Stomach (tissue), 9 donors: ENCODE data around the gene PKD2L1. TPM values are rescaled to one million over a fixed set of nuclear protein-coding genes. Genes with fewer than 3 reads are reported as not detected.

Experiments
- DNase-seq, 2 donors: peaks; one replicate each; pipeline versions ENCODE4 v3.0.0 to v3.0.0-alpha.2; 2013 to 2019
- H3K27ac ChIP-seq, 5 donors: fragments of 200-600 bp in 4 of 5; sonication (generic) in 4 of 5; one replicate each; pipeline ENCODE4 v1.5.1; 2013 to 2019; ENCODE audit warnings: mild to moderate bottlenecking in 1 of 5, moderate library complexity in 1 of 5
- H3K27me3 ChIP-seq, 3 donors: fragments of 200-600 bp; sonication (generic); one replicate each; pipeline ENCODE4 v1.5.1; 2017 to 2019; ENCODE audit warnings: mixed run types in 1 of 3
- H3K36me3 ChIP-seq, 4 donors: fragments of 200-600 bp; sonication (generic); 1 replicate in 3 of 4; 2 replicates in 1 of 4; pipeline ENCODE4 v1.5.1; 2016 to 2019
- H3K4me1 ChIP-seq, 4 donors: fragments of 200-600 bp; sonication (generic); one replicate each; pipeline ENCODE4 v1.5.1; 2016 to 2019
- H3K4me3 ChIP-seq, 4 donors: fragments of 200-600 bp; sonication (generic) in 3 of 4; one replicate each; pipeline ENCODE4 v1.5.1; 2016 to 2019; ENCODE audit warnings: mild to moderate bottlenecking in 1 of 4
- H3K9me3 ChIP-seq, 4 donors: fragments of 200-600 bp; sonication (generic); one replicate each; pipeline ENCODE4 v1.5.1; 2016 to 2019
- CTCF ChIP-seq, 7 experiments: fragments of 450-650 bp in 4 of 7; fragments of 200-600 bp in 3 of 7; sonication (generic) in 3 of 7; IDR thresholded peaks; one replicate each; pipeline ENCODE4 v1.5.1; 2016 to 2019; ENCODE audit warnings: antibody characterized with exemption in 7 of 7, control low read depth in 2 of 7, mild to moderate bottlenecking in 1 of 7
- EP300 ChIP-seq: sonication (generic); formaldehyde crosslinking; IDR thresholded peaks from one replicate; pipeline ENCODE4 v1.6.1; 2017; ENCODE audit warnings: antibody characterized with exemption
- POLR2A ChIP-seq, 4 donors: fragments of 450-650 bp; IDR thresholded peaks; one replicate each; pipeline ENCODE4 v1.6.1; 2016; ENCODE audit warnings: antibody characterized with exemption in 4 of 4, control low read depth in 2 of 4, mild to moderate bottlenecking in 1 of 4, moderate library complexity in 1 of 4
- POLR2AphosphoS5 ChIP-seq, 3 donors: sonication (generic); formaldehyde crosslinking; IDR thresholded peaks; one replicate each; pipeline ENCODE4 v1.6.1; 2016; ENCODE audit warnings: antibody characterized with exemption in 3 of 3
- WGBS, 5 donors: extraction: QIAGEN DNeasy Blood & Tissue Kit in 3 of 5; methylation state at CpG; one replicate each; pipeline versions ENCODE4 v1.1.5 to v1.1.7; 2013 to 2018; 5-methylcytosine and 5-hydroxymethylcytosine counted together
- intact Hi-C: fragments of 100-400 bp; cut with DNase I; formaldehyde crosslinking; loops from one replicate; pipeline ENCODE4 v1.15.1; 2023; ENCODE audit warnings: low total_unique reads
- polyA plus RNA-seq, 3 donors: library from polyadenylated mRNA; stranded (reverse); fragments of 200-250 nt; gene quantifications; one replicate each; pipeline ENCODE4 v1.2.3, GENCODE V29; 2013
- total RNA-seq, 5 donors: library from RNA; depleted of rRNA; stranded (reverse); fragments of >200 nt; gene quantifications; one replicate each; pipeline versions ENCODE4 v1.1.0 to v1.2.3, GENCODE V29; 2014 to 2016
- donor health status: healthy with polysubstance abuse.
- donor health status: Bipolar disorder and iron deficiency.
- donor health status: healthy.

Gene PKD2L1
- total and polyA plus RNA-seq, 8 donors = 0.23 to 0.89 TPM; not detected in 6

- 0 to 2% (median 1%) methylated on average over 37 to 73 of the region's 73 CpGs for WGBS, 5 donors
- Histone ChIP-seq H3K4me3 (peak within 1 kb of the TSS; percentile 55 to 65 (median 62)), H3K4me1 (peaks cover 10 to 59% (median 27%) of the 10 kb centered on the region in 4 donors), H3K36me3 (peaks cover 0 to 5% (median 0%) of the 10 kb centered on the region in 4 donors), H3K27ac (peak within 1 kb of the TSS; percentile 18 to 76 (median 54)), H3K27me3 (peaks cover 0 to 7% (median 0%) of the 10 kb centered on the region in 3 donors), H3K9me3 (no peaks in the 10 kb centered on the region)
- TF ChIP-seq POLR2AphosphoS5 (IDR thresholded peaks at IDR 0.05) = peak; percentile 45 to 71 (median 57)
- TF ChIP-seq EP300 = no peak
- intact Hi-C loops = no loop called here
- peak; percentile 70 to 95 for DNase-seq
Measured at GRCh38 chr10:100346765-100347567, 16.9 kb upstream of the PKD2L1 start, which contains the start of gene SCD. SCD (plus strand) TSS chr10:100347233; CDS start chr10:100347505, 272 bp downstream.

- H3K27ac ChIP-seq = peak overlapping the region in 4 of 5 donors; percentile 34 to 76 (median 56)
Measured at GRCh38 chr10:100346351-100346764, 16.3 kb upstream of the PKD2L1 start.

GRCh38 chr10:100345570-100346330 lies 15.7 kb upstream of the PKD2L1 start:
- WGBS, 5 donors = 57 to 63% (median 59%) methylated on average over 9 of the region's 9 CpGs
- Histone ChIP-seq H3K27ac (peak overlapping the region in 1 of 5 donors; percentile 76), H3K27me3 (peaks cover 0 to 7% (median 0%) of the 10 kb centered on the region in 3 donors), H3K9me3 (no peaks in the 10 kb centered on the region), H3K4me1 (peaks cover 10 to 48% (median 21%) of the 10 kb centered on the region in 4 donors), H3K4me3 (peak overlapping the region; percentile 55 to 65 (median 62)), H3K36me3 (no peaks in the 10 kb centered on the region)
- no peak for DNase-seq
- intact Hi-C loops = no loop called here
- TF ChIP-seq EP300 (no peak), POLR2A (IDR thresholded peaks at IDR 0.05) (no peak), CTCF (IDR thresholded peaks at IDR 0.05) (no peak), POLR2AphosphoS5 (IDR thresholded peaks at IDR 0.05) (no peak)

More at GRCh38 chr10:100346351-100346764, 16.3 kb upstream of the PKD2L1 start:
- DNase-seq = peak; percentile 37 to 93
- intact Hi-C loops = no loop called here
- Histone ChIP-seq H3K9me3 (no peaks in the 10 kb centered on the region), H3K4me3 (peak overlapping the region; percentile 55 to 65 (median 62)), H3K4me1 (peaks cover 10 to 54% (median 24%) of the 10 kb centered on the region in 4 donors), H3K36me3 (no peaks in the 10 kb centered on the region), H3K27me3 (peaks cover 0 to 7% (median 0%) of the 10 kb centered on the region in 3 donors)
- no peak for TF ChIP-seq POLR2A (IDR thresholded peaks at IDR 0.05)
- no peak for TF ChIP-seq POLR2AphosphoS5 (IDR thresholded peaks at IDR 0.05)
- TF ChIP-seq CTCF (IDR thresholded peaks at IDR 0.05) = no peak
- no peak for TF ChIP-seq EP300
- 1 to 3% (median 1%) methylated on average over 19 to 36 of the region's 36 CpGs for WGBS, 5 donors

- H3K27me3 ChIP-seq = peaks cover 0 to 7% (median 0%) of the 10 kb centered on the region in 3 donors
- H3K4me3 ChIP-seq = no peak overlapping the region
- TF ChIP-seq POLR2A (IDR thresholded peaks at IDR 0.05) = no peak
- TF ChIP-seq CTCF (IDR thresholded peaks at IDR 0.05) = no peak
- TF ChIP-seq EP300 = no peak
- no peak for TF ChIP-seq POLR2AphosphoS5 (IDR thresholded peaks at IDR 0.05)
- intact Hi-C loops = no loop called here
- peaks cover 10 to 35% (median 21%) of the 10 kb centered on the region in 4 donors for H3K4me1 ChIP-seq
- no peak for DNase-seq
- no peaks in the 10 kb centered on the region for H3K9me3 ChIP-seq
- WGBS, 5 donors = 77 to 92% (median 80%) methylated on average over 3 of the region's 3 CpGs
- no peaks in the 10 kb centered on the region for H3K36me3 ChIP-seq
- no peak overlapping the region for H3K27ac ChIP-seq
Measured at GRCh38 chr10:100344241-100344788, 14.3 kb upstream of the PKD2L1 start.
